T-helper 1 cell (primary cell): Measurements from ENCODE around the gene PDHX.
A peak's percentile ranks its signal among the peaks of the same experiment; 100 is the strongest.

Source experiments
- DNase-seq, 5 donors: peaks; one replicate each; pipeline ENCODE4 v3.0.0-alpha.2; 2012 to 2020

The PDHX gene

GRCh38 chr11:34996958-34997357 lies 80.5 kb downstream of the PDHX start:
- no peak for DNase-seq

GRCh38 chr11:34997952-34998528 lies 81.6 kb downstream of the PDHX start:
- DNase-seq, result peak in 1 of 5 donors; percentile 50

GRCh38 chr11:34999453-34999852 lies 83.0 kb downstream of the PDHX start:
- DNase-seq, result peak in 1 of 5 donors; percentile 13

- no peak for DNase-seq
Observed at GRCh38 chr11:35003186-35003585, 86.8 kb downstream of the PDHX start.

- no peak for DNase-seq
Observed at GRCh38 chr11:35003658-35004057, 87.2 kb downstream of the PDHX start.

GRCh38 chr11:35005141-35005780 lies 88.8 kb downstream of the PDHX start:
- DNase-seq, result no peak

- DNase-seq, result peak in 1 of 5 donors; percentile 74
Observed at GRCh38 chr11:35006389-35007128, 90.1 kb downstream of the PDHX start.

GRCh38 chr11:35007277-35007676 lies 90.9 kb downstream of the PDHX start:
- peak in 1 of 5 donors; percentile 22 for DNase-seq

GRCh38 chr11:35009191-35009943 lies 92.9 kb downstream of the PDHX start:
- DNase-seq, result no peak

GRCh38 chr11:35009944-35010342 lies 93.5 kb downstream of the PDHX start:
- no peak for DNase-seq

GRCh38 chr11:35010654-35011053 lies 94.2 kb downstream of the PDHX start:
- DNase-seq, result no peak

GRCh38 chr11:35011389-35011788 lies 95.0 kb downstream of the PDHX start:
- no peak for DNase-seq

GRCh38 chr11:35011944-35012343 lies 95.5 kb downstream of the PDHX start:
- DNase-seq, result no peak

GRCh38 chr11:35012467-35013191 lies 96.2 kb downstream of the PDHX start:
- peak in 1 of 5 donors; percentile 81 for DNase-seq

GRCh38 chr11:35013514-35014233 lies 97.3 kb downstream of the PDHX start:
- peak in 4 of 5 donors; percentile 25 to 67 (median 32) for DNase-seq

- DNase-seq, result no peak
Observed at GRCh38 chr11:35014346-35014745, 97.9 kb downstream of the PDHX start.

GRCh38 chr11:35015621-35016387 lies 99.4 kb downstream of the PDHX start:
- DNase-seq, result no peak

- DNase-seq, result no peak
Observed at GRCh38 chr11:35016916-35017315, 100.5 kb downstream of the PDHX start.

GRCh38 chr11:35017528-35018342 lies 101.3 kb downstream of the PDHX start:
- no peak for DNase-seq

GRCh38 chr11:35021589-35021988 lies 105.2 kb downstream of the PDHX start:
- DNase-seq, result no peak
